IMR-90 (cell line): ENCODE results near the gene SMCO3. TPM values are rescaled to one million over a fixed set of nuclear protein-coding genes. Genes with fewer than 3 reads are reported as not detected.

Source experiments
- ATAC-seq: fragments of 200-7000 bp; cut with Tn5 transposase; 2 replicates; pipeline ENCODE4 v1.9.1; 2020; ENCODE audit warnings: low read depth, mild to moderate bottlenecking, moderate library complexity
- BruUV-seq: library from RNA; stranded (reverse); fragments of 400-500 nt; replicated peaks from 2 replicates; lab custom pipeline; 2021; lab: Mats Ljungman, UMichigan
- CTCF ChIA-PET: fragments of 300-600 bp; formaldehyde crosslinking; extraction: SDS; loops from one replicate; lab custom pipeline; 2021; ENCODE audit warnings: antibody characterized with exemption; lab: Yijun Ruan, JAX
- POLR2A ChIA-PET: fragments of 300-600 bp; sonication (Branson Sonifier 250); formaldehyde crosslinking; loops from one replicate; lab custom pipeline; 2022; ENCODE audit warnings: antibody characterized with exemption; ENCODE audit not compliant: unreplicated experiment; lab: Charles Lee
- DNase-seq: peaks from one replicate; pipeline ENCODE4 v3.0.0; 2013
- H2AFZ ChIP-seq: replicated peaks from 2 replicates; pipeline ENCODE3; 2013; ENCODE audit warnings: low read length, mild to moderate bottlenecking; ENCODE audit not compliant: poor library complexity
- H2AK5ac ChIP-seq: 2 replicates; pipeline ENCODE4 v1.6.1; 2013; ENCODE audit warnings: low read depth, low read length, inconsistent platforms
- H2AK9ac ChIP-seq: replicated peaks from 2 replicates; pipeline ENCODE3; 2013; ENCODE audit warnings: mild to moderate bottlenecking, low read depth, low read length, moderate library complexity; ENCODE audit not compliant: poor library complexity
- H2BK120ac ChIP-seq: 2 replicates; pipeline ENCODE4 v1.6.1; 2013; ENCODE audit warnings: low read depth, low read length, inconsistent platforms
- H2BK15ac ChIP-seq: 3 replicates; pipeline ENCODE4 v1.6.1; 2013; ENCODE audit warnings: low read depth, low read length, inconsistent platforms
- H2BK20ac ChIP-seq: 2 replicates; pipeline ENCODE4 v1.6.1; 2013; ENCODE audit warnings: low read depth, mild to moderate bottlenecking, inconsistent platforms, low read length, moderate library complexity
- H2BK5ac ChIP-seq: 2 replicates; pipeline ENCODE4 v1.6.1; 2013; ENCODE audit warnings: mild to moderate bottlenecking, low read depth, low read length, inconsistent platforms; ENCODE audit not compliant: poor library complexity, severe bottlenecking
- H3K14ac ChIP-seq: replicated peaks from 2 replicates; pipeline ENCODE4 v1.6.1; 2013; ENCODE audit warnings: low read depth, low read length, inconsistent platforms
- H3K18ac ChIP-seq: 2 replicates; pipeline ENCODE4 v1.6.1; 2013; ENCODE audit warnings: low read depth, low read length, control low read depth
- H3K23ac ChIP-seq: 2 replicates; pipeline ENCODE4 v1.6.1; 2013; ENCODE audit warnings: low read depth, low read length, inconsistent platforms
- H3K27ac ChIP-seq: 2 replicates; pipeline ENCODE4 v1.5.1; 2013; ENCODE audit warnings: mild to moderate bottlenecking, control low read depth, low read length; ENCODE audit not compliant: insufficient read depth
- H3K27me3 ChIP-seq: 2 replicates; pipeline ENCODE4 v1.6.1; 2013; ENCODE audit warnings: low read length; ENCODE audit not compliant: control insufficient read depth, insufficient read depth
- H3K36me3 ChIP-seq: 2 replicates; pipeline ENCODE4 v1.6.1; 2013; ENCODE audit warnings: low read length, mixed read lengths; ENCODE audit not compliant: control insufficient read depth, insufficient read depth
- H3K4ac ChIP-seq: 2 replicates; pipeline ENCODE4 v1.6.1; 2013; ENCODE audit warnings: low read depth, low read length, inconsistent platforms
- H3K4me1 ChIP-seq: 2 replicates; pipeline ENCODE4 v1.6.1; 2013; ENCODE audit warnings: low read length, mixed read lengths; ENCODE audit not compliant: control insufficient read depth, insufficient read depth
- H3K4me2 ChIP-seq: 2 replicates; pipeline ENCODE4 v1.6.1; 2013; ENCODE audit warnings: low read depth, mild to moderate bottlenecking, control low read depth, low read length, moderate library complexity
- H3K4me3 ChIP-seq: 2 replicates; pipeline ENCODE4 v1.5.1; 2013; ENCODE audit warnings: low read depth, mild to moderate bottlenecking, control low read depth, low read length, moderate library complexity; ENCODE audit not compliant: insufficient read depth
- H3K56ac ChIP-seq: 2 replicates; pipeline ENCODE4 v1.6.1; 2013; ENCODE audit warnings: low read length, inconsistent platforms; ENCODE audit not compliant: insufficient read depth; ENCODE audit errors: extremely low read depth
- H3K79me1 ChIP-seq, 2 experiments: 2 replicates each; pipeline ENCODE4 v1.6.1; 2013; ENCODE audit warnings: low read length in 2 of 2, inconsistent platforms in 1 of 2, low read depth in 1 of 2
- H3K9ac ChIP-seq: 2 replicates; pipeline ENCODE4 v1.6.1; 2013; ENCODE audit warnings: low read depth, low read length, control low read depth
- H3K9me1 ChIP-seq: 2 replicates; pipeline ENCODE4 v1.6.1; 2013; ENCODE audit warnings: low read length, inconsistent platforms; ENCODE audit not compliant: insufficient read depth
- H3K9me3 ChIP-seq: 2 replicates; pipeline ENCODE4 v1.6.1; 2013; ENCODE audit warnings: low read length; ENCODE audit not compliant: control insufficient read depth, insufficient read depth
- H4K20me1 ChIP-seq: 2 replicates; pipeline ENCODE4 v1.6.1; 2013; ENCODE audit warnings: low read length, inconsistent platforms; ENCODE audit not compliant: insufficient read depth
- H4K5ac ChIP-seq: 2 replicates; pipeline ENCODE4 v1.6.1; 2013; ENCODE audit warnings: mild to moderate bottlenecking, low read depth, low read length, control low read depth
- H4K8ac ChIP-seq, 2 experiments: 2 replicates each; pipeline ENCODE4 v1.6.1; 2013; ENCODE audit warnings: low read depth in 2 of 2, low read length in 2 of 2, control low read depth in 1 of 2, inconsistent platforms in 1 of 2
- H4K91ac ChIP-seq: 2 replicates; pipeline ENCODE4 v1.6.1; 2013; ENCODE audit warnings: low read depth, low read length, inconsistent platforms; ENCODE audit not compliant: insufficient read depth
- CEBPB ChIP-seq: IDR thresholded peaks from 2 replicates; pipeline ENCODE4 v1.6.1; 2012; ENCODE audit warnings: low read depth, low read length, improper control_type of control experiment
- CHD1 ChIP-seq: IDR thresholded peaks from 2 replicates; pipeline ENCODE4 v1.6.1; 2012; ENCODE audit warnings: low read depth, low read length, improper control_type of control experiment
- CTCF ChIP-seq: conservative IDR thresholded peaks from 2 replicates; pipeline ENCODE4 v1.5.1; 2012; ENCODE audit warnings: mild to moderate bottlenecking, low read depth, low read length, improper control_type of control experiment
- ELK1 ChIP-seq: fragments of 150-350 bp; IDR thresholded peaks from 2 replicates; pipeline ENCODE4 v1.6.1; 2016; ENCODE audit warnings: low read depth, mild to moderate bottlenecking, low read length, moderate library complexity, borderline replicate concordance
- MAFK ChIP-seq: IDR thresholded peaks from 2 replicates; pipeline ENCODE4 v1.6.1; 2012; ENCODE audit warnings: low read depth, low read length, improper control_type of control experiment
- MXI1 ChIP-seq: IDR thresholded peaks from 2 replicates; pipeline ENCODE4 v1.6.1; 2012; ENCODE audit warnings: low read depth, mild to moderate bottlenecking, low read length, moderate library complexity, borderline replicate concordance
- POLR2A ChIP-seq: IDR thresholded peaks from 2 replicates; pipeline ENCODE4 v1.6.1; 2012; ENCODE audit warnings: mild to moderate bottlenecking, low read depth, low read length
- RAD21 ChIP-seq: IDR thresholded peaks from 2 replicates; pipeline ENCODE4 v1.6.1; 2012; ENCODE audit warnings: low read length, improper control_type of control experiment
- WGBS, 2 experiments: methylation state at CpG; one replicate each; pipeline versions ENCODE4 v1.1.5 to v1.1.7; 2013; ENCODE audit warnings: missing lambda C conversion rate in 2 of 2; ENCODE audit not compliant: insufficient read length in 1 of 2; ENCODE audit errors: extremely low coverage in 2 of 2; 5-methylcytosine and 5-hydroxymethylcytosine counted together
- dilution Hi-C: fragments of 300-500 bp; cut with HindIII; formaldehyde crosslinking; loops from one replicate; pipeline ENCODE4 v1.14.3; 2018; ENCODE audit warnings: low sequenced_read_pairs; ENCODE audit not compliant: unreplicated experiment
- in situ Hi-C: fragments of 300-500 bp; cut with MboI; formaldehyde crosslinking; loops from 3 replicates; pipeline ENCODE4 v1.14.3; 2019; ENCODE audit warnings: low sequenced_read_pairs, inconsistent platforms, mixed read lengths
- intact Hi-C: fragments of 100-400 bp; cut with micrococcal nuclease; formaldehyde crosslinking; loops from 2 replicates; pipeline ENCODE4 v1.10.0; 2022
- polyA plus RNA-seq, 3 experiments: library from polyadenylated mRNA; depleted of rRNA; stranded (reverse); fragments of >200 nt; gene quantifications; 2 replicates each; pipeline ENCODE4 v1.2.3, GENCODE V29; 2012; ENCODE audit warnings: low replicate concordance in 1 of 3
- total RNA-seq: library from RNA; depleted of rRNA; stranded (reverse); fragments of >200 nt; gene quantifications from 2 replicates; pipeline ENCODE4 v1.2.3, GENCODE V29; 2012

Gene SMCO3
- total and polyA plus RNA-seq, 2 of the 4 experiments (the other 2 are of a cell fraction), result under 0.01 to 0.07 TPM

- Histone ChIP-seq H3K36me3 (peaks cover 3% of the 10 kb centered on the region; the same call in 1 of the 2 replicates), H3K4me3 (peak overlapping the region; percentile 69), H3K9me3 (no peaks in the 10 kb centered on the region), H3K4ac (peak overlapping the region; percentile 56; the same call in 1 of the 2 replicates), H3K79me1 (peaks cover 4 to 10% of the 10 kb centered on the region in 2 experiments; a peak in 3 of 4 replicates), H3K9me1 (no peaks in the 10 kb centered on the region), H3K4me2 (peak overlapping the region; percentile 73), H3K4me1 (no peaks in the 10 kb centered on the region), H3K56ac (peak overlapping the region; percentile 97), H3K18ac (peak overlapping the region; percentile 44; the same call in 1 of the 2 replicates), H4K91ac (peak overlapping the region; percentile 56; the same call in 1 of the 2 replicates), H2AK5ac (no peak overlapping the region), H4K5ac (peak overlapping the region; percentile 42; the same call in 1 of the 2 replicates), H2AFZ (peak overlapping the region; percentile 80), H3K14ac (peak overlapping the region; percentile 90), H2BK15ac (no peak overlapping the region), H4K20me1 (no peaks in the 10 kb centered on the region), H2BK120ac (peak overlapping the region; percentile 44), H3K9ac (peak overlapping the region; percentile 87), H3K23ac (peak overlapping the region; percentile 89), H4K8ac (peak overlapping the region; percentile 69 to 95), H2BK20ac (peak overlapping the region; percentile 22; the same call in 1 of the 2 replicates), H2AK9ac (no peak overlapping the region), H3K27me3 (no peaks in the 10 kb centered on the region), H2BK5ac (peak overlapping the region; percentile 78), H3K27ac (peak overlapping the region; percentile 27)
- peak; percentile 9 for ATAC-seq
- WGBS, 2 experiments, result 0% methylated on average over 8 of the region's 12 CpGs; no CpG with 5 or more reads in 1 of the 2 experiments
- CTCF ChIA-PET, result interaction anchor here (1.1 kb wide), 1 partner anchor 41 kb away, joined by 3 read pairs; no protein-coding TSS in a partner anchor
- no TSS peak for BruUV-seq
- DNase-seq, result no peak
- TF ChIP-seq RAD21 (no peak), CEBPB (no peak), ELK1 (no peak), MAFK (no peak), CHD1 (no peak), MXI1 (no peak), CTCF (no peak), POLR2A (no peak)
- POLR2A ChIA-PET, result no interaction called here
- in situ Hi-C loops (no loop called here), intact Hi-C loops (loop anchor here (1.0 to 2.0 kb wide), 2 partner anchors 29 to 33 kb away; a partner anchor contains a TSS), dilution Hi-C loops (no loop called here)
These were observed 10.2 kb downstream of the SMCO3 start for GRCh38 chr12:14803830-14804160.
